NCI-H1417 treated with DMSO at 0.1 percent for 48 hours (cell line): ENCODE data around the gene DBET.
"Not testable (repeated sequence)": the region's sequence is repeated elsewhere in the genome, so short reads cannot be mapped to it uniquely, and the experiment has no call there.

ENCODE experiments used
- DNase-seq: peaks from one replicate; lab custom pipeline; 2025; lab: John Stamatoyannopoulos, UW

The DBET gene

DNA sequence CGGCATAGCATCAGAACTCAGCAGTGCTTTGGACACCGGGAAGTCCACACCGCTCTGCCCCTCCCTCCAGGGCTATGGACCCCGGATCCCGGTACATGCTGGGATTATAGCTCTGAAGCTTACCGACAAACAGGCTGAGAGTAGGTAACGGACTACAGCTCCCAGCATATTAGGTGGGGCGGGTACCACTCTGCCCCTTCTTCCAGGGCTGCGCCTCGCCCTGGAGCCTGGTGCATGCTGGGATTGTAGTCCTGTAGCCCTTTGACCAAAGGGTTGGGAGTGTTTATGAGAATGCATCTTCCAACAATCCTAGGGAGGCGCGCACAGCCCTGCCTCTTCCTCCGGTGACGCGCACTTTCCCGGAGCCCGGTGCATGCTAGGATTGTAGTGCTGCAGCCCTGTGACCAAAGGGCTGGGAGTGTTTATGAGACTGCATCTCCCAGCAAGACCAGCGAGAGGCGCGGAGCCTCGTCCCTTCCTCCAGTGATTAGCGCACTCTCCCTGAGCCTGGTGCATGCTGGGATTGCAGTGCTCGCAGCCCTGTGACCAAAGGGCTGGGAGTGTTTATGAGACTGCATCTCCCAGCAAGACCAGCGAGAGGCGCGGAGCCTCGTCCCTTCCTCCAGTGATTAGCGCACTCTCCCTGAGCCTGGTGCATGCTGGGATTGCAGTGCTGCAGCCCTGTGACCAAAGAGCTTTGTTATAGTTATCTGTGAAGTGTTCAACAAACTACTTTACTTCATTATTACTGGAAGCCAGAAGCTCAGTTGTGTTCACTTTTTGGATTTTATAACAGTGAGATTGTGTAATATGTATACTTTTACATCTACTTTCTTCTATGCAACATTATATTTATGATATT is 14.7 kb upstream of the DBET start:
- DNase-seq, result not testable (repeated sequence)

DNA sequence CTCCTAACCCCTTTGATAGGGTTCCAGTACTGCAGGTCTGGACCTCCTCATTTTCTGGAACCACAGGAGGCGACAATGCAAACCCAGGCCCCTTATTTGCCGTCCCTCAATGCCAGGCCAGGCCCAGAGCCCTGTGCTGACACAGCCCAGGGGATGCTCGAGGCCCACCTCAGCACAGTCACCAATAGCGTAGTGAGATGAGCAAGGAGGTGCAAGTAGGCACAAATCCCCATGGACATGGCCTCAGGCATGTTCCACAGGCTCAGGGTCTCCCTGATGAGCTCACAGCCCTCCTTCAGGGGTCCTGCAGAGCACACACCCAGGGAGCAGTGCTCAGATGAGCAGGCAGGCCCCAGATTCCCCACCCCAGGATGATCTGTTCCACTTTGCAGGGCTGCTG is 5.3 kb upstream of the DBET start:
- not testable (repeated sequence) for DNase-seq

DNA sequence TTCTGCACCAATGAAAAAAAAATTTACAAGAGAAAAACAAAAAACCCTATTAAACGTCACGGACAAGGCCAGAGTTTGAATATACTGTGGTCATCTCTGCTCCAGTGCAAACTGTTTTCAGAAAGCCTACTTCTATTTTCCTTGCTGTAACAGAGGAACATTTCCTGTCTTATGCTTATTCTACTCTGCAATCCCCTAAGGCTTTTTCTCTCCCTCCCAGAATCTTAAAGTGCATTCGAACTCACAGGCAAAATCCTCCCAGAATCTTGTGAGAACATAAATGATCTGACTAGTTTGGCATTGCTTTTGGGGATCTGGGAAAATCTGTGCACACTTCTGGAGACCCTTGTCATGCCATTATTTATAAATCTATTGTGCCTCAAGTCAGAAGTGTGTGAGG is 503 bp downstream of the DBET start:
- not testable (repeated sequence) for DNase-seq

DNA sequence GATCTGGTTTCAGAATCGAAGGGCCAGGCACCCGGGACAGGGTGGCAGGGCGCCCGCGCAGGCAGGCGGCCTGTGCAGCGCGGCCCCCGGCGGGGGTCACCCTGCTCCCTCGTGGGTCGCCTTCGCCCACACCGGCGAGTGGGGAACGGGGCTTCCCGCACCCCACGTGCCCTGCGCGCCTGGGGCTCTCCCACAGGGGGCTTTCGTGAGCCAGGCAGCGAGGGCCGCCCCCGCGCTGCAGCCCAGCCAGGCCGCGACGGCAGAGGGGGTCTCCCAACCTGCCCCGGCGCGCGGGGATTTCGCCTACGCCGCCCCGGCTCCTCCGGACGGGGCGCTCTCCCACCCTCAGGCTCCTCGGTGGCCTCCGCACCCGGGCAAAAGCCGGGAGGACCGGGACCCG is 4.0 kb downstream of the DBET start:
- DNase-seq, result not testable (repeated sequence)

DNA sequence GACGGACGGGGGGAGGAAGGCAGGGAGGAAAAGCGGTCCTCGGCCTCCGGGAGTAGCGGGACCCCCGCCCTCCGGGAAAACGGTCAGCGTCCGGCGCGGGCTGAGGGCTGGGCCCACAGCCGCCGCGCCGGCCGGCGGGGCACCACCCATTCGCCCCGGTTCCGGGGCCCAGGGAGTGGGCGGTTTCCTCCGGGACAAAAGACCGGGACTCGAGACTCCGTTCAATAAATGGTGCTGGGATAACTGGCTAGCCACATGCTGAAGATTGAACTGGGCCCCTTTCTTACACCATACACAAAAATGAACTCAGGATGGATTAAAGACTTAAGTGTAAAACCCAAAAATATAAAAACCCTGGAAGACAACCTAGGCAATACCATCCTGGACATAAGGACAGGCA is 28.8 kb downstream of the DBET start:
- not testable (repeated sequence) for DNase-seq

DNA sequence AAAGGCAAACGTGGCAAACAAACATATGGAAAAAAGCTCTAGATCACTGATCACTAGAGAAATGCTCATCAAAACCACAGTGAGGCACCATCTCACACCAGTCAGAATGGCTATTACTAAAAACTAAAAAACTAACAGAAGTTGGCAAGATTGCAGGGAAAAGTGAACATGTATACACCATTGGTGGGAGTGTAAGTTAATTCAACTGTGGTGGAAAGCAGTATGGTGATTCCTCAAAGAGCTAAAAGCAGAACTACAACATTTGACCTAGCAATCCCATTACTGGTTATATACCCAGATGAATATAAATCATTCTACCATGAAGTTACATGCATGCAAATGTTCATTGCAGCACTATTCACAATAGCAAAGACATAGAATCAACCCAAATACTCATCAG is 29.7 kb downstream of the DBET start:
- DNase-seq, result not testable (repeated sequence)

DNA sequence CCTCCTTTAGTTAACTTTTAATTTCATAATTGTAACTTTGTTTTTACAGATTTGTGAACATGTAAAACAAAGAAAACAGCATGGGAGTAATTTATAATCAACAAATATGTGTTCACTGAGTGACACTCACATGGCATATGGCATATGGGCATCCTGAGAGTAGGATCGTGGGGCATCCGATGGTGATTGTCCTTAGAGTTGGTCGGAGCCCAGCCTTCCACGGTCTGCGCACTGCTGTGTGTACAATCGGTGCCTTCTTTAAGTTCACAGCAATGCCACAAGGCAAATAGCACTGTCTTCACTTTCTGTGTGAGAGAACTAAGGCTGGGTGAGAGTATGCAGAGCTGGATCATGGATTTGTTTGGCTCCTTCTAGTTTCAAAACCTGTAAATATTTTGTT is 31.0 kb downstream of the DBET start:
- DNase-seq, result not testable (repeated sequence)

DNA sequence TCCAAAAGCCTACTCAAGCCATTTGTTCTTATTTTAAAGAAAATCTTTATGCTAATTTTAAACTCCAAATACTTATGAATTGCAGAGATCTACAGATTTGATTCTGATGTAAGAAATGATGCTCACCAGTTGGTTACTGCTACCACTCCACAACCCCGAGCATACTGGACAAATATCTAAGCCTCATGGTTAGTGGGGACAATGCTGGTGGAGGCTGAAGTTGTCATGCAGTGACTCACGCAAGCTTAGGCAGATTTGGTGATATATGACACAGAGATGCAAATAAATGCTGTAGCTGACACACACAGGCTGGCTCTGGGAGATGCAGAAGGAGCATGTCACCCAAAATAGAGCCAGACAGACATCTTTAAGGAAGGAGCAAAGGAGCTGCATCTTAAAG is 35.3 kb downstream of the DBET start:
- DNase-seq, result not testable (repeated sequence)

DNA sequence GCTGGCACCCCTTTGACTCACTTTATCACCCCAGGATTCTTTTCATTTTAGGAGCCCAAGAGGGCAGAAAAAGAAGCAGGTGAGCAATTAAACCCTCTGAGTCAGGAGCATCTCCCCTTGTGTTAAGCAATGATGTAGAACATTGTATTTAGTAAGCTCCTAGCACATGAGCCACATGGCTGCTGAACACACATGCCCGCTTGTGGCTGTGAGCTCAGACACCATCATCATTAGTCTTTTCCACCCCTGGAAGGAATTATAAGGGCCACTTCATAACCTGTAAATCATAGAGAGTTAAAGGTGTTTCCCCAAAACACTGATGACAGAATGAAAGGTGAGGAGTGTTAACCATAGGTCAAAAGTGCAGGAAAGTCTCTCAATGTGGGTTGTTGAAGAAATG is 37.2 kb downstream of the DBET start:
- not testable (repeated sequence) for DNase-seq

DNA sequence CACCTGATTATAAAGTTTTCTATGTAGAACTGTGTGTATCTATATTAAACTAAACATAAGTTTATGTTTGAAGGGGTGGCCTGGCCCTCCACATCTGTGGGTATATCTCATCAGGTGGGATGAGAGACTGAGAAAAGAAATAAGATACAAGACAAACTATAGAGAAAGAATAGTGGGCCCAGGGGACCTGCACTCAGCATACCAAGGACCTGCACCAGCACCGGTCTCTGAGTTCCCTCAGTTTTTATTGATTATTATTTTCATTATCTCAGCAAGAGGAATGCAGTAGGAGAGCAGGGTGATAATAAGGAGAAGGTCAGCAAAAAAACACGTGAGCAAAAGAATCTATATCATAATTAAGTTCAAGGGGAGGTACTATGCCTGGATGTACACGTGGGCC is 41.9 kb downstream of the DBET start:
- not testable (repeated sequence) for DNase-seq

DNA sequence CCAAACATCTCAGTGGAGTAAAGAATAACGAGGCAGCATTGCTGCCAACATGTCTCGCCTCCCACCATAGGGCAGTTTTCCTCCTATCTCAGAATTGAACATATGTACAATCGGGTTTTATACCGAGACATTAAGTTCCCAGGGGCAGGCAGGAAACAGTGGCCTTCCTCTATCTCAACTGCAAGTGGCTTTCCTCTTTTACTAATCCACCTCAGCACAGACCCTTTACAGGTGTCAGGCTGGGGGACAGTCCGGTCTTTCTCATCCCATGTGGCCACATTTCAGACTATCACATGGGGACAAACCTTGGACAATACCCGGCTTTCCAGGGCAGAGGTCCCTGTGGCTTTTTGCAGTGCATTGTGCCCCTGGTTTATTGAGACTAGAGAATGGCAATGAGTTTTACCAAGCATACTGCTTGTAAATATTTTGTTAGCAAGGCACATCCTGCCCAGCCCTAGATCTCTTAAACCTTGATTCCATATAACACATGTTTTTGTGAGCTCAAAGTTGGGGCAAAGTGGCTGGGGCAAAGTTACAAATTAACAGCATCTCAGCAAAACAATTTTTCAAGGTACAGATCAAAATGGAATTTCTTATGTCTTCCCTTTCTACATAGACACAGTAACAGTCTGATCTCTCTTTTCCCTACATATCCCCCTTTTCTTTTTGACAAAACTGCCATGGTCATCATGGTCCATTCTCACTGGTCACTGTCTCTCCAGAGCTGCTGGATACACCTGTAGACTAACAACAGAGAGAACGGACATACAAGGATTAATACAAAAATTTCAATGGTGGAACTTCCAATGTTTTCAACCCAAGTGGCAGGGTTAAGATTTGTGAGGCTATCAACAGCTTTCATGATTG is 42.5 kb downstream of the DBET start:
- DNase-seq, result not testable (repeated sequence)

DNA sequence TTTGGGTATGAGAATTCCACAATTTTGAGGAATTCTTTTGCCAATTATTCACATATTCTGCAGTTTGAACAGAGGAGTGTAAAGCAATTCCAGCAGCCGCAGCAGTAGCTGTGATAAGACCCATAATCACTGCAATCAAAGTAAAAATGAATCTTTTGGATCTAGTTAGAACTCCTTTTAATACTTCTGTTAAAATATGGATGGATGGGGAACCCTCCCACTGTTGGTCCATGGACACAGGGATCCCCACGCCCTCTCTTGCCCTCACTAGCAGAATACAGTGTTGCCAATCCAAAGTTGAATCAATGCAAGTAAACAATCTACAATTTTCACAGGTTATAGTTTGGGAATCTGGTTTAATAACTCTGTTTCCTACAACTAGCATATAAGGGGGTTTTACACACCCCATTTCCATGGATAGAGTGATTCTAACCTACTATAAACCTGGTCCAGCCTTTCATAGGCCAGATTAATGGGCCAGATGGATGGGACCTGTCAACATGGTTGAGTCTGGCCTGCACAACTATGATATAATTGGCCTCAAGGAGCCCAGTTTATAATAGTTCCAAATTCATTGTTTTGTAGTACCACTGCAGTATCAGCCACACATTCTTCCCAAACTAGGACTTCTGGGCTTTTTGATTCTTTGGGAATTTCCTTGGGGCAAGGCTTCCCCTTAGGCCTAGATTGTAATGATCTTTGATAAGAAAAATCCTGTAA is 43.6 kb downstream of the DBET start:
- DNase-seq, result not testable (repeated sequence)

DNA sequence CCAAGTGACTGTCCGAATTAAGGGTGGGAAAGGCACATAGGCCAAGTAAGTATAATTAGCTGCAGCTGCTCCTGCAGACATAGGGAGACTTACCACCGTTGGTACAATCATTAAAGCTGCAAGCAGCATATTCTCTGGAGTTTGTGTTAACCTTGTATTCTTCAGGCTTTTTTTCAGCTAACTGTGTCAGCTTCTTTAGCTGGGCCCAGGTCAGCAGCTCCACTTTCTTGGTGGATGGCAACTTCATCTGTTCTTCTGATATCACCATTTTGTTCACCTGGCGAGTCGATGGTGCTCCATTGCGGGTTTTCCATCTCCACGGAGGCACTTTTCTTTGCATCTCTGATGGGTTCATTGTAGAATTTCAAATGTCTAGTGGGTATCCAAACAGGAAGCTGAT is 44.5 kb downstream of the DBET start:
- DNase-seq, result not testable (repeated sequence)

DNA sequence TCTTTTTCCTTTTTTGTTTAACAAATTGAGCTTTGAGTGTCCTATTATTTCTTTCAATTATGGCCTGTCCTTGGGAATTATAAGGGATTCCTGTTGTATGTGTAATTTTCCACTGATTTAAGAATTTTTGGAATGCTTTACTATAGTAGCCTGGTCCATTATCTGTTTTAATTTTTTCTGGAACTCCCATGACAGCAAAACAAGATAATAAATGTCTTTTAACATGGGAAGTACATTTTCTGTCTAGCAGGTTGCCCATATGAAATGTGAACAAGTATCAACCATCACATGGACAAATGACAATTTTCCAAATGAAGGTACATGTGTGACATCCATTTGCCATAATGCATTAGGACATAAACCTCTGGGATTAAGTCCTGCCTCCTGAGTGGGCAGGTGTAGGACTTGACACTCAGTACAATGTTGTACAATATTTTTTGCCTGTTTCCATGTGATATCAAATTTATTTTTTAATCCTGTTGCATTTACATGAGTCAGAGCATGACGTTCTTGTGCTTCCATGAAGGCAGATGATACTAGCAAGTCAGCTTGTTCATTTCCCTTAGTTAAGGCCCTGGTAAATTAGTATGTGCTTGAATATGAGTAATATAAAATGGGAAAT is 45.2 kb downstream of the DBET start:
- DNase-seq, result not testable (repeated sequence)

DNA sequence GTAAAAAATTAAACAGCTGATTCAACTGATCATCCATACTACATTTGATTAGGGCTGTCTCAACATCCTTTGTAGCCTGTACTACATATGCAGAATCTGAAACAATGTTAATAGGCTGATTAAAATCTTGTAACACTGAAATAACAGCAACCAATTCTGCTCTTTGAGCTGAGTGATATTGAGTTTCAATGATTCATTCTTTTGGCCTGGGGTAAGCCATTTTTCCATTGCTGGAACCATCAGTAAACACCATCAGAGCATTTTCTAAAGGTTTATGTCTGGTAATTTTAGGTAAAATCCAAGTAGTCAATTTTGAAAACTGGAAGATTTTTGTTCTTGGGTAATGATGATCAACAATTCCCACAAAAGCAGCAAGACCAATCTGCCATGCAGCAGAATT is 45.7 kb downstream of the DBET start:
- not testable (repeated sequence) for DNase-seq

DNA sequence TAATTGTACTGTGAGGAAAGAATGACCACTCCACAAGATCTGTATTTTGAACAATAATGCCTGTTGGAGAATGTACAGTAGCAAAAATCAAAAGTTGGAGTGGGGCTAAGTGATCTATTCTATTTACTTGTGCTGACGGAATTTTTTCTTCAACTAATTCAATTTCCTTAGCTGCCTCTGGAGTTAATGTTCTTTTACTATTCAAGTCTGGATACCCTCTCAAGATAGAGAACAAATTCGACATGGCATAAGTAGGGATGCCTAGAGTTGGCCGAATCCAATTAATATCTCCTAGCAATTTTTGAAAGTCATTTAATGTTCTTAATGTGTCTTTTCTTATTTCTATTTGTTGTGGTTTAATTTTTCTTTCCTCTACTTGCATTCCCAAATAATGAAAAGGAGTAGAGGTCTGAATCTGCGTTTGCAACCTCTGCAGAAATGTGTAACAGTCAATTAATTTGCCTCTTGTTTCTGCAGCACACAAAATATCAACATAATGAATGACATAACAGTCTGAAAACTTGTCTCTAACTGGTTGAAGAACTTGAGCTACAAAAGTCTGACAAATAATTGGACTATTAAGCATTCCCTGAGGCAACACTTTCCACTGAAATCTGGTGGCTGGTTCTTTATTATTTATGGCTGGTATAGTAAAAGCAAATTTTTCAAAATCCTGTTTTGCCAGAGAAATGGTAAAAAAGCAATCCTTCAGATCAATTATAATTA is 46.4 kb downstream of the DBET start:
- DNase-seq, result not testable (repeated sequence)

DNA sequence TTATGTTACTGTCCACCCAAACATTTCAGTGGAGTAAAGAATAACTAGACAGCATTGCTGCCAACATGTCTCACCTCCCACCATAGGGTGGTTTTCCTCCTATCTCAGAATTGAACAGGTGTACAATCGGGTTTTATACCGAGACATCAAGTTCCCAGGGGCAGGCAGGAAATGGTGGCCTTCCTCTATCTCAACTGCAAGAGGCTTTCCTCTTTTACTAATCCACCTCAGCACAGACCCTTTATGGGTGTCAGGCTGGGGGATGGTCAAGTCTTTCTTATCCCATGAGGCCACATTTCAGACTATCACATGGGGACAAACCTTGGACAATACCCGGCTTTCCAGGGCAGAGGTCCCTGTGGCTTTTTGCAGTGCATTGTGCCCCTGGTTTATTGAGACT is 48.6 kb downstream of the DBET start:
- not testable (repeated sequence) for DNase-seq

DNA sequence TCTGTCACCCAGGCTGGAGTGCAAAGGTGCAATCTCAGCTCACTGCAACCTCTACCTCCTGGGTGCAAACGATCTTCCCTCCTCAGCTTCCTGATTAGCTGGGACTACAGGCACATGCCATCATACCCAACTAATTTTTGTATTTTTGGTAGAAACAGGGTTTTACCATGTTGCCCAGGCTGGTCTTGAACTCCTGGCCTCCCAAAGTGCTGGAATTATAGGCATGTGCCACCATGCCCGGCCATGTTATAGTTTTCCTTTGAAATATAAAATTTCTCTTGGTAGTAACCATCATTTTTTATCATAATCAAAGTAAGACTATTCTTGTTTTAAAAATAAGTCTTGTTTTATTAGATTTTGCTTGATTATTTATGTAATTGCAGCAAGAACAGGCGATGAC is 50.7 kb downstream of the DBET start:
- not testable (repeated sequence) for DNase-seq
